Colon (tissue), 2 donors: ENCODE data around the gene MYOM3.
"Not testable (repeated sequence)": the region's sequence is repeated elsewhere in the genome, so short reads cannot be mapped to it uniquely, and the experiment has no call there.

Experiments
- FAIRE-seq: peaks from 2 replicates; lab custom pipeline; 2012; peaks lifted over from hg19 to GRCh38; lab: Jason Lieb, UNC
- donor health status: control.
- donor health status: control.

Gene MYOM3

DNA sequence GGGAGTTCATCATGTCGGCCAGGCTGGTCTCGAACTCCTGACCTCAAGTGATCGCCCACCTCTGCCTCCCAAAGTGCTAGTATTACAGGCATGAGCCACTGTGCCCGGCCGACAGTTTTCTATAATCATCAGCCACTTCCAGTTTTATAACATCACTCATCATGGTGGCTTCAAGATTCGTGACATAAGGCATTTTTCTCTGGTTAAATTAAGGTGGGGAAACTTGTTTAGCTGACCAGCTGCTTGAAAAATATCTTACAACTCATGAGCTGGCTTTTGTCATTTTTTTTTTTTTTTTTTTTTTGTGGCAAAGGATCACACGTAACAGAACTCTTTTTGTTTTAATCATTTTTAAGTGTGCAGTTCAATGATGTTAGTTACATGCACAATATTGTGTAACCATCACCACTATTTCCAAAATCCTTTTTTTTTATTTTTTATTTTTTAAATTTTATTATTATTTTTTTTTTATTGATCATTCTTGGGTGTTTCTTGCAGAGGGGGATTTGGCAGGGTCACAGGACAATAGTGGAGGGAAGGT, 80.9 kb downstream of the MYOM3 start:
- FAIRE-seq, result not testable (repeated sequence)

GRCh38 chr1:24027838-24028468, 84.0 kb downstream of the MYOM3 start:
- no peak for FAIRE-seq

- no peak for FAIRE-seq
Measured at GRCh38 chr1:24022581-24023361, 89.2 kb downstream of the MYOM3 start.

GRCh38 chr1:24021403-24022266, 90.3 kb downstream of the MYOM3 start:
- FAIRE-seq, result no peak

- FAIRE-seq, result no peak
Measured at GRCh38 chr1:24020470-24020869, 91.5 kb downstream of the MYOM3 start.

DNA sequence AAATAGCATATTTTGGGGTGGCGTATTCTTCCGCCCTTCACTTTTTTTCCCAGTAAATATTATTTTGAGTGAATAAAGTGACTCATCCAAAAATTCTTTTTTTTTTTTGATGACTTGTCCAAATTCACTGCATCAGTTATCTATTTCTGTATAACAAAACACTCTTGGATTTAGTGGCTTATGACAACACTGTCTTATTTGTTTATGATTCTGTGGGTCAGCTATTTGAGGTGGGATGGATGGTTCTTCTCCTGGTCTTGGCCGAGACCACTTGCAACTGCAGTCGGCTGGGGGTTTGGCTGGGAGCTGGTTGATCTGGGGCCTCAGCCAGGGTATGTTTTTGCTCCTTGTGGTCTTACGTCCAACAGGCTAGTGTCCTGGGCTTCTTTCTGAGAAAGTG, 91.9 kb downstream of the MYOM3 start:
- no peak for FAIRE-seq

- FAIRE-seq, result no peak
Measured at GRCh38 chr1:24018611-24019580, 93.0 kb downstream of the MYOM3 start.

DNA sequence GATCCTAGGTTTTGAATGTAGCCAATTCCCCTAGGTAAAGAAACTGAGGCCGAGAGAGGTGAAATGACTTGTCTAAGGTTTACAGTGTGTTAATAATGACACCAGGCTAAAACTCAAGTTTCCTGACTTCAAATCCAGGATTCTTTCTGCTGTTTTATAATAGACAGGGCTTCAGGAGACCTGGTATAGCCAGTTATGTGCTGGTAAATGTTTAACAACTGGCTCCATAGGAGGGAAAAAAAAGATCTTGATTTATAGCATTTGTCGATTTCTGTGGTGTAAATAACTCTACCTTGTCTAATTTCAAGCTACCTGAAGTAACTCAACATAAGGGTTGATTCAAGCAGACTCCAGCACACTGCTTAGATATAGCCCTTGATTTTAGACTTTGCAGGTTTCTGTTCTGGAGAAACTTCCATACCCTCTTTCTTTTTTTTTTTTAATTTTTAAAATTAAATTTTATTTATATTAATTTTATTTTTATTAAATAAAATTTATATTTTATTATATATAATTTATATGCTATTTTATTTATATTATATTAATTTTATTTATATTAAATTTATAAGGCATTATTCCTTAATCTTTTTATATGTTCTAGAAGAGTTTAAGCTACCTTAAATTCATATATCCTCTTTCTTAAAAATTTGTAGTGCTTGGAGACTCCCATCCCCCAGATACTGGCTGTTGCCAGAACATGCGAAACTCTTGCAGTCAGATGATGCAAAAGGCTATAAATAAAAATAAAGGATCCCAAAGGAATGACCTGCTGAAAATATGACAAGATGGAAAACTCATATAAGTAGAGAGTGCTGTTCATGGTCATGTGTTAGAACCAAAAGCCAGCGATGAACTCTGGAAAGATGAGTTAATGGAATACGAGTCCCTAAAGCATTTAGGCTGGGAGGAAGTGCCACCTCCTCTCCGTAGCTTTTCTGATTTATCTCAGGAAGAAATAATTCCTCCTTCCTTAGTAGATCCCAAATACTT, 96.4 kb downstream of the MYOM3 start:
- no peak for FAIRE-seq

GRCh38 chr1:24012878-24013277, 99.1 kb downstream of the MYOM3 start:
- FAIRE-seq, result not testable (repeated sequence)

- FAIRE-seq, result no peak
Measured at GRCh38 chr1:24010650-24011049, 101.3 kb downstream of the MYOM3 start.

DNA sequence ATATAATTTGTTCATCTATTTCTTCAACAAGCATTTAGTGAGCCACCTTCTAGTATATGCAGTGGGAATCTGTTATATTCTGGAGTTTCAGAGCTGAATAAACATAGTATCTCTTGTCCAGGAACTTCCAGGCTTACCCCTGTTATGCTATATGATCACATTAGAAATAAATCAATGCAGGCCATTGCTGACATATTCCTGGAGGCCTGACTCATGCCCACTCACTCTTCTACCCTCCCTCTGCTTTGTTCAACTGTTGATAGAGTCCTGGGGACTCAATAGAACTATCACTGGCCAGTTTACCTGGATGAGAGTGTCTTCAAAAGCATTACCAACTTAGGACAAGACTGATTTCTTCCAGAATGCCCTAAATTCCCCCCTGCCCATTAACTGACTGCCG, 102.5 kb downstream of the MYOM3 start:
- no peak for FAIRE-seq

- not testable (repeated sequence) for FAIRE-seq
Measured at GRCh38 chr1:24008574-24009184, 103.3 kb downstream of the MYOM3 start.

- FAIRE-seq, result no peak
Measured at GRCh38 chr1:24007079-24007478, 104.9 kb downstream of the MYOM3 start.
